ENCODE measurements around the gene EPAS1.

The EPAS1 gene

DNA sequence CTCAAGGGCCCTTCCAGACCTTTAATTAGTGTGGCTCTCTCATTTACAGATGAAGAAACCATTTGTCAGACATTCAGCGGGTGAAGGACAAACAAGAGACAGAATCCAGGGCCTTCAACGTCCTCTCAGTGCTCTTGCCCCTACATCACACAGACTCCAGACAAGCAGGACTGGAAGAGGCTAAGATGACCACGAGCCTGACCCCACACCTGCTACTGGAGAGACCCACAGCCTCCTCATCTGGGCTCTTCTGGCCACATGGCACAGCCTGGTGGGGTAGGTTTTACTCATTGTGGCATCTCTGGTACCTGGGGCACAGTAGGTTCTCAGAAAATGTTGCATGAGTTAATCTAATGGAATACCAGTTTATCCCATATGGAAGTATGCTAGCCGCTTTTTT lies 112.5 kb downstream of the EPAS1 start:
- DNase-seq (ENCODE audit: low read depth in 1 of 2, low spot score in 1 of 2), result no peak
- TF ChIP-seq POLR2AphosphoS5 (IDR thresholded peaks at IDR 0.05; ENCODE audit: low read depth), result no peak
- TF ChIP-seq, protein P1, sequence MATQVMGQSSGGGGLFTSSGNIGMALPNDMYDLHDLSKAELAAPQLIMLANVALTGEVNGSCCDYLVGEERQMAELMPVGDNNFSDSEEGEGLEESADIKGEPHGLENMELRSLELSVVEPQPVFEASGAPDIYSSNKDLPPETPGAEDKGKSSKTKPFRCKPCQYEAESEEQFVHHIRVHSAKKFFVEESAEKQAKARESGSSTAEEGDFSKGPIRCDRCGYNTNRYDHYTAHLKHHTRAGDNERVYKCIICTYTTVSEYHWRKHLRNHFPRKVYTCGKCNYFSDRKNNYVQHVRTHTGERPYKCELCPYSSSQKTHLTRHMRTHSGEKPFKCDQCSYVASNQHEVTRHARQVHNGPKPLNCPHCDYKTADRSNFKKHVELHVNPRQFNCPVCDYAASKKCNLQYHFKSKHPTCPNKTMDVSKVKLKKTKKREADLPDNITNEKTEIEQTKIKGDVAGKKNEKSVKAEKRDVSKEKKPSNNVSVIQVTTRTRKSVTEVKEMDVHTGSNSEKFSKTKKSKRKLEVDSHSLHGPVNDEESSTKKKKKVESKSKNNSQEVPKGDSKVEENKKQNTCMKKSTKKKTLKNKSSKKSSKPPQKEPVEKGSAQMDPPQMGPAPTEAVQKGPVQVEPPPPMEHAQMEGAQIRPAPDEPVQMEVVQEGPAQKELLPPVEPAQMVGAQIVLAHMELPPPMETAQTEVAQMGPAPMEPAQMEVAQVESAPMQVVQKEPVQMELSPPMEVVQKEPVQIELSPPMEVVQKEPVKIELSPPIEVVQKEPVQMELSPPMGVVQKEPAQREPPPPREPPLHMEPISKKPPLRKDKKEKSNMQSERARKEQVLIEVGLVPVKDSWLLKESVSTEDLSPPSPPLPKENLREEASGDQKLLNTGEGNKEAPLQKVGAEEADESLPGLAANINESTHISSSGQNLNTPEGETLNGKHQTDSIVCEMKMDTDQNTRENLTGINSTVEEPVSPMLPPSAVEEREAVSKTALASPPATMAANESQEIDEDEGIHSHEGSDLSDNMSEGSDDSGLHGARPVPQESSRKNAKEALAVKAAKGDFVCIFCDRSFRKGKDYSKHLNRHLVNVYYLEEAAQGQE (IDR thresholded peaks at IDR 0.05; ENCODE audit: insufficient replicate concordance, low read depth), result no peak
- no peak for TF ChIP-seq SPI1 (IDR thresholded peaks at IDR 0.05; ENCODE audit: borderline replicate concordance, low read depth)
- TF ChIP-seq, protein P2, sequence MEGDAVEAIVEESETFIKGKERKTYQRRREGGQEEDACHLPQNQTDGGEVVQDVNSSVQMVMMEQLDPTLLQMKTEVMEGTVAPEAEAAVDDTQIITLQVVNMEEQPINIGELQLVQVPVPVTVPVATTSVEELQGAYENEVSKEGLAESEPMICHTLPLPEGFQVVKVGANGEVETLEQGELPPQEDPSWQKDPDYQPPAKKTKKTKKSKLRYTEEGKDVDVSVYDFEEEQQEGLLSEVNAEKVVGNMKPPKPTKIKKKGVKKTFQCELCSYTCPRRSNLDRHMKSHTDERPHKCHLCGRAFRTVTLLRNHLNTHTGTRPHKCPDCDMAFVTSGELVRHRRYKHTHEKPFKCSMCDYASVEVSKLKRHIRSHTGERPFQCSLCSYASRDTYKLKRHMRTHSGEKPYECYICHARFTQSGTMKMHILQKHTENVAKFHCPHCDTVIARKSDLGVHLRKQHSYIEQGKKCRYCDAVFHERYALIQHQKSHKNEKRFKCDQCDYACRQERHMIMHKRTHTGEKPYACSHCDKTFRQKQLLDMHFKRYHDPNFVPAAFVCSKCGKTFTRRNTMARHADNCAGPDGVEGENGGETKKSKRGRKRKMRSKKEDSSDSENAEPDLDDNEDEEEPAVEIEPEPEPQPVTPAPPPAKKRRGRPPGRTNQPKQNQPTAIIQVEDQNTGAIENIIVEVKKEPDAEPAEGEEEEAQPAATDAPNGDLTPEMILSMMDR (IDR thresholded peaks at IDR 0.05; ENCODE audit: insufficient read depth, low read length), result no peak
- TF ChIP-seq GABPA (IDR thresholded peaks at IDR 0.05; ENCODE audit: low read depth), result no peak
- H3K4me3 ChIP-seq (replicated peaks; ENCODE audit: insufficient read depth, low read length), result no peak overlapping the region
- no peak overlapping the region for H3K27ac ChIP-seq (replicated peaks)
- H3K27me3 ChIP-seq (ENCODE audit: insufficient read depth, poor library complexity, severe bottlenecking), result no peaks in the 10 kb centered on the region

DNA sequence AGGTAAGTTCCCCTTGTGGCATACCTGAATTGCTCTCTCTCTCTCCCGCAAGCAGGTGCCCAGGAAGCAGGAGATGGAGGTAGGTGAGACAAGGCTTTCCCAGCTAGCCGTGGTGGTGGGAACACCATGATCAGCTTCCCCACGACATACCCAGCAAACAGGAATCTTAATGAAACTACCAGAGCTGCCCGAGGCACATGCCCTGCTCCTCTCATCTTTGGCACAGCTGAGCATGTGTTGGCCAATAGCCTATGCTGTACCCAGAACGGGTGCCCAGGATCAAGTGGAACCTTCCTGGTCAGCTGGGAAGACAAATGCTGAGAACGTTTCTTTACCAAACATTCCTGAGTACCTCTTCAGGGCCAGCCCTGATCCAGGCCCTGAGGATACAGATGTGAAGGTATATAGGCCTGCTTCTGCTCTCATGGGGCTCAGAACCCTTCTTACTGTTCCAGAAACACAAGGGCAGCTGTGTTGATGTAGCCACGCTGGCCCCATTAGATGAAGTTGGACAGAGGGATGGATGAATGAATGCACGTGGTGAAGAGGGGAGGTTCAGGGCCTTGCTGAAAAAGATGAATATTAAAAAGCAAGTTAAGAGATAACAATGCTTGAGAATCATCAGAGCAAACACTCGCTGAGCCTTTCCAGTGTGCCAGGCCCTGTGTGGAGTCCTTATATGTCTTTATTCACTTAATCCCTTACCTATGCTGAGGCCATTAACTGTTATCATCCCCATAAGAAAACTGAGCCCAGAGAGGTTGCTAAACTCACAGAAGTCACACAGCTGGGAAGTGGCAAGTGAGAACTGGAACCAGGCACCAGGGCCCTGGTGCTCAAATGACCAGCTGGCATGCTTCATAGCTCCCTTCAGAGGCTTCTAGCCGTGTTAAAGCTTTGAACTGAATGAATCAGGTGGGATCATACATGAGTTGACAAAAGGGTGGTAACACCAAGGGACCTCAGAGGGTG lies 113.4 kb downstream of the EPAS1 start:
- Histone ChIP-seq H3K27ac (replicated peaks) (no peak overlapping the region), H3K27me3 (ENCODE audit: insufficient read depth, poor library complexity, severe bottlenecking) (no peaks in the 10 kb centered on the region), H3K4me3 (replicated peaks; ENCODE audit: insufficient read depth, low read length) (no peak overlapping the region)
- TF ChIP-seq POLR2AphosphoS5 (IDR thresholded peaks at IDR 0.05; ENCODE audit: low read depth), result no peak
- TF ChIP-seq, protein P2 (IDR thresholded peaks at IDR 0.05; ENCODE audit: insufficient read depth, low read length), result no peak
- DNase-seq (ENCODE audit: low read depth in 1 of 2, low spot score in 1 of 2), result no peak

DNA sequence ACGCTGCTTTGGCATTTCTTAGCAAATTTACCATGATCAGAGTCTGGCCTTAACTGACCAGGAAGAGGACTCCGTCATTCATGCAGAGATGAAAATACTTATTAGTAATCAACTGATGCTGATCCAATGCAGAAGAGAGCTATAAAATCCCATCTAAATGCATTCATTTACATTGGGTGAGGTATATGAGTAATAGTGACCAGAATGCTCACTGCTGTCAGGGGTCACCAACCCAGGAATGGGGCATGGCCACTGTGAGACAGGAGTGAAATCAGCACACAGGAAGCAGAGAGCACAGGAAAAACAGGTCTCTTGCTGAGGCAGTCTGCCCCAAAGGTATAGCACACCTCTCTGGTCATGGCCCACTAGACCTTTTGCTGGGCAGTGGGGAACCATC lies 114.0 kb downstream of the EPAS1 start:
- Histone ChIP-seq H3K27me3 (ENCODE audit: insufficient read depth, poor library complexity, severe bottlenecking) (no peaks in the 10 kb centered on the region), H3K27ac (replicated peaks) (no peak overlapping the region), H3K4me3 (replicated peaks; ENCODE audit: insufficient read depth, low read length) (no peak overlapping the region)
- TF ChIP-seq, protein P1 (IDR thresholded peaks at IDR 0.05; ENCODE audit: insufficient replicate concordance, low read depth), result no peak
- TF ChIP-seq SPI1 (IDR thresholded peaks at IDR 0.05; ENCODE audit: borderline replicate concordance, low read depth) (no peak), GABPA (IDR thresholded peaks at IDR 0.05; ENCODE audit: low read depth) (no peak), POLR2AphosphoS5 (IDR thresholded peaks at IDR 0.05; ENCODE audit: low read depth) (no peak)
- TF ChIP-seq, protein P2 (IDR thresholded peaks at IDR 0.05; ENCODE audit: insufficient read depth, low read length), result no peak
- no peak for DNase-seq (ENCODE audit: low read depth in 1 of 2, low spot score in 1 of 2)

All from HL-60 (cell line).